ENCODE data around the gene SPSB2. TPM values are rescaled to one million over a fixed set of nuclear protein-coding genes. Genes with fewer than 3 reads are reported as not detected.

The SPSB2 gene
- total RNA-seq, 4 donors from 2014 or later, result 4.1 to 6.4 (median 5.7) TPM

DNA sequence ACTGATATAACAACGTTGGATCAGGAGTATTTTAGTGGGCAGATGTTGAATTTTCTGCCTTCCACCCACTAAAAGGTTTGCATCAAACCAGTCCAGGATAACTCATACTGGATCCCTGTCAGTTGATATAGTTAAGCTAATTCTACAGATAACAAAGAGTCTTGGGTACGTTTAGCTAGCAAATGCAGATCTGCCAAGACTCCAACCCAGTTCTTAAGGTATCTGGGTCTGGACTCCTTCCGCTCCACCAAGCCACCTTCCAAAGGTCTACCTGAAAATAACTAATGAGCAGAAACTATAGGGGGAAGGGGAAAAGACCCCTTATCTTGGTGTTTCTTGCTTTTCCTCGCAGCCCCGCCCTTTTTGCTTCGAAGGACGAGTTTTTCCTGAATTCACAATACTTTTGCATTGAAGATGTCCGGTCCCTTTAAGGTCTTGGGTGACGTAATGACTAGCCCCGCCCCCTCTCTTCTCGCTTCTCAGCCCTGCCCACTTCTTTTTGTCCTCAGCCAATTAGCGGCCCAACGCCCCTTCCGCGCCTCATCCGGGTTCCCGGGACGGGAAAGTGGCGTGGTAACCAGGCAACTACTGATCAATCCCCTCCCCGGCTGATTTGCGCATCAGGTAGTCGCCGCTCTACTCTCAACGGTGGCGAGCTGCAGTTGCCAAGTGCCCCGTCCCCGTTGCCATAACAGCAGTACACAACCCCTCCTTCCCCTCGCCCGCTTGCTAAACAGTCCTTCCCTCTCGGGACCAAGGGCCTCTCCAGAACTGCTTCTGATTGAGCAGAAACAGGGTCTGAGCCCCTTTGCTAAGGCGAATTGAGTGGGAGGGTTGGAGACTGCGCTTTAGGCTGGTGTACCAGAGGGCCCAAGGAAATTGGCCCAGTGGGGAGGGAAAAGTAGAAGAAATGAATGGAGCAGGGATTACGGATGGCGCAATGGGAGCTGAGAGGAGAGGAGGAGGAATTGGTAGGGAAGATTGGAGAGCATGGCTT lies 31.5 kb upstream of the SPSB2 start, which contains the start of gene LRRC23:
Gene LRRC23 (plus strand): TSS at position 543 of the 997 bp plus-strand sequence. CDS start 812 bp downstream, outside the sequence.
- TF ChIP-seq, protein P1, sequence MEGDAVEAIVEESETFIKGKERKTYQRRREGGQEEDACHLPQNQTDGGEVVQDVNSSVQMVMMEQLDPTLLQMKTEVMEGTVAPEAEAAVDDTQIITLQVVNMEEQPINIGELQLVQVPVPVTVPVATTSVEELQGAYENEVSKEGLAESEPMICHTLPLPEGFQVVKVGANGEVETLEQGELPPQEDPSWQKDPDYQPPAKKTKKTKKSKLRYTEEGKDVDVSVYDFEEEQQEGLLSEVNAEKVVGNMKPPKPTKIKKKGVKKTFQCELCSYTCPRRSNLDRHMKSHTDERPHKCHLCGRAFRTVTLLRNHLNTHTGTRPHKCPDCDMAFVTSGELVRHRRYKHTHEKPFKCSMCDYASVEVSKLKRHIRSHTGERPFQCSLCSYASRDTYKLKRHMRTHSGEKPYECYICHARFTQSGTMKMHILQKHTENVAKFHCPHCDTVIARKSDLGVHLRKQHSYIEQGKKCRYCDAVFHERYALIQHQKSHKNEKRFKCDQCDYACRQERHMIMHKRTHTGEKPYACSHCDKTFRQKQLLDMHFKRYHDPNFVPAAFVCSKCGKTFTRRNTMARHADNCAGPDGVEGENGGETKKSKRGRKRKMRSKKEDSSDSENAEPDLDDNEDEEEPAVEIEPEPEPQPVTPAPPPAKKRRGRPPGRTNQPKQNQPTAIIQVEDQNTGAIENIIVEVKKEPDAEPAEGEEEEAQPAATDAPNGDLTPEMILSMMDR (IDR thresholded peaks at IDR 0.05; ENCODE audit: low read depth), result no peak

DNA sequence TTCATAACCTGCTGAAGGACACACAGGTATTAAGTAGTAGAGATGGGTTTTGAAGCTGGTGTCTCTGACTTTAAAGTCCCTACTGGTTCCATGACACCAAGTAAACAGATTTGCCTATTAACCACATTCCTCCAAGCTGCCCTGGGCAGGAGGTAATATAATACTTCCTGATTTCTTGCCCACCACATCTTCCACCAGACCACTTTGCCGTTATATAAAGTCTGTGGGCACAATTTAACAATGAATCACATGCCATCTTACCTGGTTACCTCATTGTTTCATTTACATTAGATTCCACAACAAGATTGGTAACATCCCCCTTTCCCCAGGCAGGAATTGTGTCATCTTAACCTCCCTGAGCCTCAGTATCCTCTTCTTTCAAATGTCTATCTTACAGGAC lies 30.6 kb upstream of the SPSB2 start:
- TF ChIP-seq, protein P1 (IDR thresholded peaks at IDR 0.05; ENCODE audit: low read depth), result no peak

DNA sequence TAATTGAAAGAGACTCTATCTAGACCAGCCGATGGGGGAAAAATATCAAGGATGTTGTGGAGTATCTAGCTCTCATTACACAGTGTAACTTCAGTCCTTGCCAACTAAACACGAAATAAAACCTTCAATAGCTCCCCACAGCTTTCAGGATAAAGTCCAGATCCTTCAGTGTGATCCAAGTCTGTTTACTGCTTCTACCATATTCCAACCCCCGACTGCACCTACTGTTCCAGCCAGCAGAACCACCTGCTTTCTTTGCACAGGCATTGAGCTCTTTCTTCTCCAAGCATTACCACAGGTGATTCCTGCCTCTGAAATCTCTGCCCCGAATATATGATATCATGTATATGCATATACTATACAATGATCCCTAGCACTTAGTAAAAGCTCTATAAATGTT lies 29.3 kb upstream of the SPSB2 start:
- TF ChIP-seq, protein P1 (IDR thresholded peaks at IDR 0.05; ENCODE audit: low read depth), result no peak

DNA sequence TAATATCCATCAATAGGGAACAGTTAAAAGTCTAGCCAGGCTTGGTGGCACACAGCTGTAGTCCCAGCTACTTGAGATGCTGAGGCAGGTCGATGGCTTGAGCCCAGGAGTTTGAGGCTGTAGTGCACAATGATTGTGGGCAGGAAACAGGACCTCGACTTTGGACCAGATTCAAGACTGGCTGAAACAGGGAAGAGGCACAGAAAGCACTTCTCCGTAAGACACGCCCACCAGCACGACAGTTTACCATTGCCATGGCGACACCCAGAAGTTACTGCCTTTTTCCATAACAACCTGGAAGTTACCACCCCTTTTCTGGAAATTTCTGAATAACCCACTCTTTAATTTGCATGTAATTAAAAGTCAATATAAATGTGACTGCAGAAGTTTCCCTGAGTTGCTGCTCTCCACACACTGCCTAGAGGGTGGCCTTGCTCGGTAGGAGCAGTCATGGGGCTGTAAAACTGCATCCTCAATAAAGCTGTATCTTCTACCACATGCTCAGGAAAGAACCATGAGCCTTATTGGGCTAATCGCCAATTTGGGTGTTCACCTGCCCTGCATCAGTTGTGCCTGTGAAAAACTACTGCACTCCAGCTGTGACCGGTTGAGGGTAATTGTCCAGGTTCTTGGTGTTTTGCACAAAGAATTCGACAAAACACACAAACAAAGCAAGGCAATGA lies 26.9 kb upstream of the SPSB2 start:
- TF ChIP-seq, protein P1 (IDR thresholded peaks at IDR 0.05; ENCODE audit: low read depth), result no peak

DNA sequence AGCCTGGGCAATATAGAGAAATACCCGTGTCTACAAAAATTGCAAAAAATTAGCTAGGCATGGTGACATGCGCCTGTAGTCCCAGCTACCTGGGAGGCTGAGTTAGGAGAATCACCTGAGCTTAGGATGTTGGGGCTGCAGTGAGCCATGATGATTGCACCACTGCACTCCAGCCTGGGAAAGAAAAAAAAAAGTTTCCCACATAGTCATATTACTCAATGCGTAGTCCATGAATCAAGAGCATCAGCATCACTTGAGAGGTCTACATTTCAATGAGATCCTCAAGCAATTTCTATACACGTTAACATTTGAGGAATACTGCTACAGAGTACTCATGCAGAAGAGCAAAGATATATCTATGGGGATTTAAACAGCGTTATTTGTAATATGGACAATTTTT lies 26.3 kb upstream of the SPSB2 start:
- TF ChIP-seq, protein P1 (IDR thresholded peaks at IDR 0.05; ENCODE audit: low read depth), result no peak

DNA sequence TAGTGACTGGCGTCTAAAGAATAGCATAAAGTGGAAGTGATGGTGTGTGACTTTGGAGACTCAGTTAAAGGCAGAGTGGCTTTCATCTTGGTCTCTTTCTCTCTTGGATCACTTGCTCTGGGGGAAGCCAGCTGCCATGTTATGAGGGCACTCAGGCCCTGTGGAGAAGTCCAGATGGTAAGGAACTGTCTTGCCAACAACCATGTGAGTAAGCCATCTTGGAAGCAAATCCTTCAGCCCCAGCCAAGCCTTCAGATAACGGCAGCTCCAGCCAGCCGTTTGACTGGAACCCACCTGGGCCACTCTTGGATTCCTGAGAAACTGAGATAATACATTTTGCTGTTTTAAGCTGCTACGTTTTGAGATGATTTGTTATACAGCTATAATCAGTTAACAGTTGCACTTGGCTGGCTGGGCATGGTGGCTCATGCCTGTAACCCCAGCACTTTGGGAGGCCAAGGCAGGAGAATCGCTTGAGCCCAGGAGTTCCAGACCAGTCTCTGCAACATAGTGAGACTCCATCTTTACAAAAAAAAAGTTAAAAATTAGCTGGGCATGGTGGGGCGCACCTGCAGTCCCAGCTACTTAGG lies 23.8 kb upstream of the SPSB2 start:
- TF ChIP-seq, protein P1 (IDR thresholded peaks at IDR 0.05; ENCODE audit: low read depth), result no peak

DNA sequence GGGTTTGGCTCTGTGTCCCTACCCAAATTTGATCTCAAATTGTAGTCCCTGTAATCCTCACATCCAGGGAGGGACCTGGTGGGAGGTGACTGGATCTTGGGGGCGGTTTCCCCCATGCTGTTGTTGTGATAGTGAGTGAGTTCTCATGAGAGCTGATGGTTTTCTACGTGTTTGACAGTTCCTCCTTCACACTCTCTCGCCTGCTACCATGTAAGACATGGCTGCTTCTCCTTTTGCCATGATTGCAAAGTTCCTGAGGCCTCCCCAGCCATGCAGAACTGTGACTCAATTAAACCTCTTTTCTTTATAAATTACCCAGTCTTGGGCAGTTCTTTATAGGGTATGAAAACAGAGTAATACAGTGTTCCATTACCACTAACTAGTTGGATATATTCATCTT lies 21.2 kb upstream of the SPSB2 start:
- TF ChIP-seq, protein P1 (IDR thresholded peaks at IDR 0.05; ENCODE audit: low read depth), result no peak
